Stomach (tissue), 4 donors: Measurements from ENCODE around the gene MYL3.

Experiments
- CTCF ChIP-seq, 7 experiments: fragments of 450-650 bp in 4 of 7; fragments of 200-600 bp in 3 of 7; sonication (generic) in 3 of 7; IDR thresholded peaks; one replicate each; pipeline ENCODE4 v1.5.1; 2016 to 2019; ENCODE audit warnings: antibody characterized with exemption in 7 of 7, control low read depth in 2 of 7, mild to moderate bottlenecking in 1 of 7
- POLR2A ChIP-seq, 4 donors: fragments of 450-650 bp; IDR thresholded peaks; one replicate each; pipeline ENCODE4 v1.6.1; 2016; ENCODE audit warnings: antibody characterized with exemption in 4 of 4, control low read depth in 2 of 4, mild to moderate bottlenecking in 1 of 4, moderate library complexity in 1 of 4
- POLR2AphosphoS5 ChIP-seq, 3 donors: sonication (generic); formaldehyde crosslinking; IDR thresholded peaks; one replicate each; pipeline ENCODE4 v1.6.1; 2016; ENCODE audit warnings: antibody characterized with exemption in 3 of 3

- TF ChIP-seq POLR2AphosphoS5 (IDR thresholded peaks at IDR 0.05): no peak
- TF ChIP-seq POLR2A (IDR thresholded peaks at IDR 0.05): no peak
- TF ChIP-seq CTCF (IDR thresholded peaks at IDR 0.05): no peak
Measured at GRCh38 chr3:46865031-46865507, 1.8 kb upstream of the MYL3 start.
